HG03135 (cell line): ENCODE measurements around the gene BCAS3.
"Not testable (repeated sequence)": the region's sequence is repeated elsewhere in the genome, so short reads cannot be mapped to it uniquely, and the experiment has no call there.

Source experiments
- ATAC-seq: cut with Tn5 transposase; IDR thresholded peaks from one replicate; pipeline ENCODE4 v1.9.1; 2021; ENCODE audit warnings: mild to moderate bottlenecking, moderate library complexity; ENCODE audit not compliant: unreplicated experiment

The BCAS3 gene

DNA sequence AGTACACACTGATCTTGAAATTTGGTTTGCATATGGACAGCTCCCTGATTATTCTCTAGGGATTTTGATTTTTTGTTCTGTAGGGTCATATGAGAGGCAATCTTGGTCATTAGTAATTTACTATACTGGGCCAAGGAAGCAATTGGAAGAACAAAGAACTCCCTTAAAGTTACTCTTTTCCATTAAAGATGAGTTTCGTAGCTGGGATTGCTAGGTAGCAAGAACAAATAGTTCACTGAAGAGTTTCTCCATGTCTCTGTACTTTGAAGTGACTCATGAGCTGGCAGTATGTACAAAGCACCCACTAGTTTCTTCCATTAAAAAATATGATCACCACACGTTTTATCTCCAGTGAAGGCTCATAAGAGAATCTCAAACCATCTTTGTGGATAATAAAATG lies 6.2 kb upstream of the BCAS3 start:
- ATAC-seq = no peak

DNA sequence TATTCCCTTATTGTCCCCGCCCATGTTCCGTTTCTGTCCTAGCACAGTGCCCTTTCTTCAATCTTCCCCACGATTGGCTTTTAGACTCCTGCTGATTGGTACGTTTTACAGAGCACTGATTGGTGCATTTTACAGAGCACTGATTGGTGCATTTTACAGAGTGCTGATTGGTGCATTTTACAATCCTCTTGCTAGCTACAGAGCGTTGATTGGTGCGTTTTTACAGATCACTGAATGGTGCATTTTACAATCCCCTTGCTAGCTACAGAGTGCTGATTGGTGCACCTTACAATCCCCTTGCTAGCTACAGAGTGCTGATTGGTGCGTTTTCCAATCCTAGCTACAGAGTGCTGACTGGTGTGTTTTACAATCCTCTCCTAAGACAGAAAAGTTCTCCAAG lies 3.0 kb upstream of the BCAS3 start:
- not testable (repeated sequence) for ATAC-seq

DNA sequence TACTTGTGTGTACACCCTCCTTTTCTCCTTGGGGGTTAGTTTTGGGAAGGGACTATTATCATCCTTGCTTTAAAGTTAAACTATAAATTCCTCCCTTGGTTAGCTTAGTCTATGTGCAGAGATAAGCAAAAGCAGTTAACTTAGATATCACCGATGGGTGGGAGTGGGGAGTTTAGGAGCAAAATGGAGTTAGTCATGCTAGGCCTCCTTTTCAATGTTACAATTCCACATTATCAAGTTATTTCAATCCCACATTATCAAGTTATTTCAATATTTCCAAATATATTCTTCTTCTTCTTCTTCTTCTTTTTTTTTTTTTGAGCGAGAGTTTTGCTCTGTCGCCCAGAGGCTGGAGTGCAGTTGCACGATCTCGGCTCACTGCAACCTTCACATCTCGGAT lies 1.7 kb upstream of the BCAS3 start:
- ATAC-seq = no peak

DNA sequence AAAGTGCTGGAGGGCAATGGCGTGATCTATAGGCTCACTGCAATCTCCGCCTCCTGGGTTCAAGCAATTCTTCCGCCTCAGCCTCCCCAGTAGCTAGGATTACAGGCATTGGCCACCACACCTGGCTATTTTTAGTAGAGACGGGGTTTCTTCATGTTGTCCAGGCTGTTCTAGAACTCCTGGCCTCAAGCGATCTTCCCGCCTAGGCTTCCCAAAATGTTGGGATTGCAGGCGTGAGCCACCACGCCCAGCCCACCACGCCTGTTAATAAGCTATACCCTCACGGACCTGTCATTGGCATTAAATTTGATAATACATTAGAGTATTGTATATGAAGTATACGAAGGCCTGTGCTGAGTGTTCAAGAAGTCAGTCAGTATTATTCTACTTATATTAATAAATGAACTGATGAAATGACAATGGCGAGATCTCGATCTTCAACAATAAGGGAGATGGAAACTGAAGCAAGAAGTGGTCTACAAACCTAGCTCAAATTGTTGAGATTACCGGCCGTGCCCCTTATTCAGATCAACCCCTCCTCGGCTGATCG lies 818 bp upstream of the BCAS3 start:
- ATAC-seq = no peak

DNA sequence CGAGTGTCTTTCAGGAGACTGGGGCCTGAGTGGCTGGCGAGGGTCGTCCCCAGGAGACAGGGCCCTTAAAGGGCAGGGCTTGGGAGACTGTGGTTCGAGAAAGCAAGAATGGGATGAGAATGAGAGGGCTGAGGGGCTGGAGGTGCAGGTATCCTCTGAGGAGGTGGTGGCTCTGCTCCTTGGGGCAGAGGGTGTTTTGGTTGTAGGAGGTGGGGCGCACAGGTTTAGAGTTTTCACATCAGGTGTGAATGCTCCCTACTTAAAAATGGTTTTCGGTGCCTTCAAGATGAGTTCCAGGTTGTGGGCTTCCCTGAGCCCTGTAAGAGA lies 430 bp downstream of the BCAS3 start:
- ATAC-seq = no peak

DNA sequence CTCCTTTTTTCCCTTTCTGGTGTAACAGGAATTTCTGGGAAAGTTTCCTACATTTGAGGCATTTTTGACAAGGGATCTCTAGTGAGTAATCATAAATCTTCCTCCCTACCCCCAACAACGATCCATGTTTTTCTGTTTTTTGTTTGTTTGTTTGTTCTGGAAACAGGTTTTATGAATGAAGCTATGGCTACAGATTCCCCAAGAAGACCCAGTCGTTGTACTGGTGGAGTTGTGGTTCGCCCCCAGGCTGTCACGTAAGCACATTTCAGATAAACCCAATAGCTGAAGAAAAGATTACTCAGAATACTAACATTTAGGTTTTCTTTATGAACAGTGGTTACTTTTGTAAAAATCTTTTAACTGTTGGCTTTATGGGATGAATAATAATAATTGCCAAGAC lies 1.6 kb downstream of the BCAS3 start:
- ATAC-seq = no peak

DNA sequence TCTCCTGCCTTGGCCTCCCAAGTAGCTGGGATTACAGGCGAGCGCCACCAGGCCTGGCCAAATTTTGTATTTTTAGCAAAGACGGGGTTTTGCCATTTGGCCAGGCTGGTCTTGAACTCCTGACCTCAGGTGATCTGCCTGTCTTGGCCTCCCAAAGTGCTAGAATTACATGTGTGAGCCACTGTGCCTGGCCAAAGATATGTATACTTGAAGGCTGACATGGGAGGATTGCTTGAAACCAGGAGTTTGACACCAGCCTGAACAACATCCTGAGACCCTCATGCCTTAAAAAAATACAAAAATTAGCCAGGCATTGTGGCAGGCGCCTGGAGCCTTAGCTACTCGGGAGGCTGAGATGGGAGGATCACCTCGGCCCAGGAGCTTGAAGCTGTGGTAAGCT lies 3.1 kb downstream of the BCAS3 start:
- ATAC-seq = no peak

DNA sequence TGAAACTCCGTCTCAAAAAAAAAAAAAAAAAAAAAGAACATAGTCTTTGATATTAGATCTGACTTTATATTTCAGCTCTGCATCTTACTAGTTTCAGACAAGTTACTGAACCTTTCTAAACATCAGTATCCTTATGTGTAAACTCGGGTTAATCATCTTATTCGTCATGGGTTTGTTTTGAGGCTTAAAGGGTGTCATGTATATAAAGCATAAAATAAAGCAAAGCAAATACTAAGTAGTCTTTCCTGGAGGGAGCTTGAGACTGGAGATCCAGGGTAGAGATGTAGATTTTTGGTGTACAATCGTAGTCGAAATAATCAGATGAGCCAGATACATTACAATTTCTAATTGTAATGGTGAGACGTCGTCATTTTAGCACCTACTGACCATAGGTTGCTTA lies 7.8 kb downstream of the BCAS3 start:
- no peak for ATAC-seq

DNA sequence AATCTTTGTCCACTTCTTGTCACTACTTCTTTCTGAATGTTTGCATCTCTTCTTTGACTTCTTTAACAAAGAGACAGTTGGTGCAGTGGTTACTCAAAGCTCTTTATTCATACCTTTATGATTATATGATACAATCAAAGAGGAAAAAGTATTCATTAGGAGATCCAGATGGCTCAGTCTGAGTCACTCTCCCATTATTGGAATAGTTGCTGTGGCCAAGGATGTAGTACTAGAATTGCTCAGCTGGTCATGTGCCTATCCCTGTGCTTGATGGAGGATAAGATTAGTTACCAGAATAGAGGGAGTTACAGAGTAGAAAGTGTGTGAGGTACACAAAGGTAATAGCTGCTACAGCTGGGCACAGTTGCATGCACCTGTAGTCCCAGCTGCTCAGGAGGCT lies 18.3 kb downstream of the BCAS3 start:
- ATAC-seq = no peak

DNA sequence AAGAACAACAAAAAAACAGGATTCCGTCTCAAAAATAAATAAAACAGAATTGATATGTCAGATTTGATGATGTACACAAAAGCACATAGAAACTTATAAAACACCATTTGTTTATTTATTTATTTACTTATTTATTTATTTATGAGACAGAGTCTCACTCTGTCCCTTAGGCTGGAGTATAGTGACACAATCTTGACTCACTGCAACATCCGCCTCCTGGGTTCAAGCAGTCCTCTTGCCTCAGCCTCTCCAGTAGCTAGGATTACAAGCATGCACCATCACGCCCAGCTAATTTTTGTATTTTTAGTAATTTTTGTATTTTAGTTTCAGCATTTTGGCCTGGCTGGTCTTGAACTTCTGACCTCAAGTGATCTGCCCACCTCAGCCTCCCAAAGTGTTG lies 21.4 kb downstream of the BCAS3 start:
- no peak for ATAC-seq

DNA sequence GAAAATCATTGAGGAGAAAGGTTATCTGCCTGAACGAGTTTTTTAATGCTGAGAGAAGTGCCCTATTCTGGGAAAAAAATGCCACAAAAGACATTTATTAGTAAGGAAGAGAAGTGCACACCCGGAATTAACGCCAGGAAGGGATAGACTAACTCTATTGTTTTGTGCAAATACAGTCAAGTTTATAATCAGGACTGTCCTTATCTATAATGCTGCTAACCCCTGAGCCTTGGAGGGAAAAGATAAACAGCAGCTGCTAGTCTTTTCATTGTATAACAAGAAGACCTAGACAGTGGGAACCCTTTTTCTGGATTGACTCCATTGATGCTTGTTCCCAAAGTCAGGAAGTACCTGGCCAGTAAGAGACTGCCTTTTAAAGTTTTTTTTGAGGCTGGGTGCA lies 26.5 kb downstream of the BCAS3 start:
- no peak for ATAC-seq

DNA sequence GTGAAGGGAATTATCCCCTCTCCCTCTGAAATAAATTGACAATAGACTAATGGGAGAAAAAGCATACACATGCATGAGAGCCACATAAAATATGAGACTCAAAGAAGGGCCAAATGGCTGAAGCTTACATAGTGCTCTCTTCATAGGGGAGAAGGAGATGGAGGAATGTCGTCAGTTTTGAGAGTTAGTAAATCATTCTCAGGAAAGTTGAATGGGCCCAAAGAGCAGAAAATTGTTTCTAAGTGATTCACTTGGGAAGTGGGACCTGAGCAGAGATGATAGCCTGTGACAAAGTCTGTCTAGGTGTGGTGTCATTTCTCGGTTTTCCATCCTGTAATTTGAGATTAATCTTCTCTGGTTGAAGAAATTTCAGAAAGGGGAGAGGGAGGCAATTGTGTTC lies 35.0 kb downstream of the BCAS3 start:
- ATAC-seq = no peak

DNA sequence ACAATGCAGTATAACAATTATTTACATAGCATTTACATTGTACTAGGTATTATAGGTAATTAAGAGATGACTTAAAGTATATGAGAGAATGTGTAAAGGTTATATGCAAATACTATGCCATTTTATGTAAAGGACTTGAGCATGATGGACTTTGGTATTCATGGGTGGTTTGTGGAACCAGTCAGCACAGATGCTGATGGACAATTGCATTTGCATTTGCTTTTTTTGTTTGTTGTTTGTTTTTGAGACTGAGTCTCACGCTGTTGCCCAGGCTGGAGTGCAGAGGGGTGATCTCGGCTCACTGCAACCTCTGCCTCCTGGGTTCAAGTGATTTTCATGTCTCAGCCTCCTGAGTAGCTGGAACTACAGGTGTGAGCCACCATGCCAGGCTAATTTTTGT lies 36.0 kb downstream of the BCAS3 start:
- ATAC-seq = no peak

DNA sequence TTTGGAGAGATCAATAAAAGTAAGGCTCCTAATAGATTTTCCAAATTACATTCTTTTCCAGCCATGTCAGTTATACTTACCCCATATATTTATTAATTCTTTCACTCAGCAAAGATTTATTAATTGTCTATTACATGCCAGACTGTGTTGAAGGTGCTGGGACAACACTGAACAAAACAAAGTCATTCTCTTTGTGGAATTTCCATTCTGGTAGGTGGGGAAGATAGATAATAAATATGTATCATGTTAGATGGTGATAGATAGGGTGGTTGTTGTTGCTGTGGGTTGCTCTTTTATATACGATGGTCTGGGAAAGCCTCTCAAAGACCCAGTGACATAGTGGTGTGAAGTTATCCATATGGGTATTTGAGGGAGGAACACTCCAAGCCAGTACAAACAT lies 39.1 kb downstream of the BCAS3 start:
- no peak for ATAC-seq

DNA sequence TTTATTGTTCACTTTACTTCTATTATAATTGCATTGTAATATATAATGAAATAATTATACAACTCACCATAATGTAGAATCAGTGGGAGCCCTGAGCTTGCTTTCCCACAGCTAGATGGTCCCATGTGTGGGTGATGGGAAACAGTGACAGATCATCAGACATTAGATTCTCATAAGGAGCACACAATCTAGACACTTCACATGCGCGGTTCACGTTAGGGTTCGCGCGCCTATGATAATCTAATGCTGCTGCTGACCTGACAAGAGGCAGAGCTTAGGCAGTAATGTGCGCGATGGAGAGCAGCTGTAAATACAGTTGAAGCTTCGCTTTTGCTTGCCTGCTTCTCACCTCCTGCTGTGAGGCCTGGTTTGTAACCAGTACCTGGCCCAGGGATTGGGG lies 40.2 kb downstream of the BCAS3 start:
- ATAC-seq = no peak

DNA sequence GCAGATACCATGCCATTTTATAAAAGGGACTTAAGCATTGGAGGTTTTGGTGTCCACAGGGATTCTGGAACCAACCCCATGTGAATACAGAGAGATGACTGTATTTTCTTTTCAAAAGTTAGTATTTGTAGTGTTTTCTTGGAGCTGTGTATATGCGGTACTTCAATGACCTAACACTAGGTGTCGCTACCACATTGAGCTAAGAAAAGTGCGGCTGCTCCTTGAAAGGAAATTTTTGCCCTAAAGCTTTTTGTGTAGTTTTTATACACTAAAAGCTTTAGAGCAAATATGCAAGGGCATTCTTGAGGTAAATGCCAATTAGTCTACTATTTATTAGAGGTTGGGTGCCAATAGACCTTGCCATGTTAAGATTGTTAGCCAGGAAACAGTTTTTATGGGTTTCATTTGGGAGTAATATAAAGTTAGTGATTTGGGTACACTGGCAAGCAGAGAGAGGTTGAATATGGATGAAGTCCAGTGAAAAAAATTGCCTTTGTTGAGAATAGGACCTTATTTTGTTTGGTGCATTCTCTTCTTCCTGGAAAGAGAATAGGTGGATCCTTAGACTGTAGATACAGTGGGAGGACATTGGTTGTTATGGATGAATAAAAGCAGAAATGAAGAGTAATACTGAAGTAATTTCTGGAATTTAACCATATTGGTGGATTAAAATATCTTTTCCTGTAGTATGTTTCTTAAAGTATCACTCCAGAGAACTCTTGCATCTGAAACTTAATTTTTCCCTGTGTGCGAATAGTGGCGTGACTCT lies 43.3 kb downstream of the BCAS3 start:
- no peak for ATAC-seq

DNA sequence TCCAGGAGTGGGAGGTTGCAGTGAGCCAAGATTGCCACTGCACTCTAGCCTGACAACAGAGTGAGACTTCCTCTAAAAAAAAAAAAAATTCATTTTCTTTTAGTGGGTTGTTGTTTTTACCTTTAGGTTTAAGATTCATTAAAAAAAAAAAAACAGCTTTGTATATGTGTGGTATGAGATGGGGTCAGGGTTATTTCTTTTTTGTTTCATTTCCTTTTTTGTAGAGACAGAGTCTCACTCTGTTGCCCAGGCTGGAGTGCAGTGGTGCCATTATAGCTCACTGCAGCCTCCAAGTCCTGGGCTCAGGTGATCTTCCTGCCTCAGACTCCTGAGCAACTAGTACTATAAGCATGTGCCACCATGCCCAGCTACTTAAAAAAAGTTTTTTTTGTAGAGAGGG lies 47.0 kb downstream of the BCAS3 start:
- peak; percentile 60 for ATAC-seq

DNA sequence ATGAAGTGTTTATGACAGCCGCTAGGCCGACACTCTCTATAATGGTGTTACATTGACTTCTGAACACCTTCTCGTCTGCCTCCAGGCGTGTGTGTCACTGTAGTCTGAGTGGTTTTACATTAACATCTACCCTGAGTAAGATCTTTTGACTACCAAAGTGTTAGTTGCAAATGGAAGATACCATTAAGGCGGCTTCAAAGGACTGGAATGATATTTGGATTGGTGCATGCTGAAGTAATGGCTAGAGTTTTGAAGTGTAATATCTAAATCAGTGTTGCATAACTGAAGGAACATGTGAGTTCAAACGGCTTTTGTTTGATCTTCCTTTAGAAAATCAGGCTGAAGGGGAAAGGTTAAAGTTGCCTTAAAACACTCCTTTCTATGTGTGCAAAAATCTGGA lies 52.2 kb downstream of the BCAS3 start:
- ATAC-seq = no peak

DNA sequence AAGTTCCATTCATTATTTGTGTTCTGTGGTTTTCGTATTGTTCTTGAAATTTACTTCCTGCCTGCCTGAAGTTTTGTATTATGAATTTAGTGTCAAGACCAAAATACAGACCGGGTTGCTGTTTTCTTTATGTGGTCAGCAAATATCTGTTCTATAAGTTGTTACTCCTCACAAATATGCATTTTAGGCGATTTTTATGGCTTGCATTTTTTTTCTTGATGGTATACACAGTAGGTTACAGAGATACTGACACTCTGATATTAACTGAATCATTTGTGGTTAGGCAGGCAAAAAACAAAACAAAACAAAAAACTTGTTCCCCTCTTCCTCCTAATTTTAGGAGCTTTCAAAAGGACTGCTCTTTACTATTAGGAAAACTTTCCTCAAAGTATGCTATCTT lies 52.6 kb downstream of the BCAS3 start:
- ATAC-seq = no peak

DNA sequence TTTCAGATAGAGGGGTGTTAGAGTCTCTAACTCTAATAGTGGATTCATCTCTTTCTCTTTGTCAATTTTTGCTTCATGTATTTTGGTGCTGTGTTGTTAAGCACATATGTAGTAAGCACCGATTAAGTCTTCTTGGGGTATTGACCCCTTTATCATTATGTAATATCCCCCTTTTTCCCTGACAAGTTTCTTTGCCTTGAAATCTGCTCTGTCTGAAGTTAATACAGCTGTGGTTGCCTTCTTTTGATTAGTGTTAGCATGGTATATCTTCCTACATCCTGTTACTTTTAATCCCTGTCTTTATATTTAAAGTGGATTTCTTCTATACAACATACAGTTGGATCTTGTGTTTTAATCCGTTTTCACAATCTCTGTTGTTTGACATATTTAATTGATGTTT lies 60.6 kb downstream of the BCAS3 start:
- no peak for ATAC-seq

DNA sequence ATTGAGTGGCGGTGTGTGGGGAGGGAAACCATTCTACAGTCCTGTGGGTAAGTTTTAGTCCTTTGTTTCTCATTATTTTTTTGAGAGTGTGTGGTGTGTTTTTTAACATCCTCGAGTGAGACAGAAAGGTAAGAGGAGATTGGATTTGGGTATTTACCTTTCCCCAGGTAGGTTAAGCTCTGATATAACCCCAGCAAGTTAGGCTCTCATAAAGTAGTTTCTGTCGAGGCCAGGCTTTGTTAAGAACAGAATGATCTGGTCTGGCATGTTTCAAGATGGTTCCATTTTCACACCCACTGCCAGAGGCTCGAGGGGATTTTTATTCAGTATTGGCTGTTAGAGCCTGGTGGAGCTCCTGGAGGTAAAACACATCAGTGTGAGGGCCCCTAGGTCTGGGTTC lies 62.9 kb downstream of the BCAS3 start:
- no peak for ATAC-seq

DNA sequence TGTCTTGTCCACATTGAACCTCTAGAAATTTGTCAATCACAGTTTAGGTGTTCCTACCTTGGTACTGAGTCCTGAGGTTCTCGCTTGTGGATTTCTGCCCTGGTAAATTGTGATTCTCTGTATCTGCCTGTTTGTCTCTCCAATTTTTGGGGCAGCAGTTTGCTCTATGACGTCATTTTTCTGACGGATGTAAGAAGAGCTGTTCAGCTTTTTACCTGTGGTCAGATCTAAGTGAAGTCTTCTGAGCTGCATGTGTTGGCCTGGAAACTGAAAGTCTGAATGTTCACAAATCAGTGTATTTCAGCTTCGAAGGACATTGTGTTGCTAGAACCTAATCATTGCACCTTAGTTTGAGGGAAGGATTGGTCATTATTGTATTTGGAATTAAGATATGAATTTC lies 63.4 kb downstream of the BCAS3 start:
- ATAC-seq = no peak

DNA sequence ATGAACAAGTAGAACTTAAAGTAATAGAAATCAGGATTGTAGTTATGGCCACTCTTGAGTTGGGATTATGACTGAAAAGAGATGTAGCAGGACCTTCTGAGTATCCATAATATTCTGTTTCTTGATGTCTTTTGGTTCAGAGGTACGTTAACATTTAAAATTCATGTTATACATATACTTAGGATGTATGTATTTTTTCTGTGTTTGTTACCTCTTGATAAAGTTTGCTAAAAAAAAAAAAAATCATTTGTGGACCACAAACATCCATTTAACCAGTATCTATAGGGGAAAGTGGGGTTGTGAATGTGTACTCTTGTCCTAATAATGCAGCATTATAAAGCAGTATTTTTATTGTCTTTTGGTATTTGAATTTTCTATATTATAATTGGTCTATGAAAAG lies 65.6 kb downstream of the BCAS3 start:
- no peak for ATAC-seq
